HCT116 (cell line): ENCODE data around the gene LGI1. TPM values are rescaled to one million over a fixed set of nuclear protein-coding genes. Genes with fewer than 3 reads are reported as not detected.

ENCODE experiments used
- ATAC-seq: fragments of 200-7000 bp; cut with Tn5 transposase; 2 replicates; pipeline ENCODE4 v1.9.1; 2020; ENCODE audit warnings: mild to moderate bottlenecking, moderate library complexity
- BruUV-seq: library from RNA; stranded (reverse); fragments of 400-500 nt; replicated peaks from 2 replicates; lab custom pipeline; 2021; lab: Mats Ljungman, UMichigan
- CTCF ChIA-PET: fragments of 300-600 bp; sonication (Branson Sonifier 250); formaldehyde crosslinking; loops from one replicate; lab custom pipeline; 2021; ENCODE audit warnings: antibody characterized with exemption; lab: Charles Lee
- POLR2A ChIA-PET: fragments of 300-600, 350-600 bp; sonication (Branson Sonifier 250); formaldehyde crosslinking; loops from one replicate; lab custom pipeline; 2021; ENCODE audit warnings: antibody characterized with exemption; lab: Charles Lee
- RAD21 ChIA-PET, 2 experiments: fragments of 300-600 bp; sonication (Branson Sonifier 250); formaldehyde crosslinking; loops; one replicate each; lab custom pipeline; 2023; ENCODE audit warnings: low total read pairs in 2 of 2; ENCODE audit not compliant: uncharacterized antibody in 2 of 2, unreplicated experiment in 2 of 2, low non-redundant PET in 1 of 2; lab: Charles Lee
- DNase-seq: peaks from one replicate; pipeline ENCODE4 v3.0.0-alpha.2; 2010; ENCODE audit warnings: low read depth, low spot score
- H2AFZ ChIP-seq: fragments of 200-600 bp; shearing (Covaris generic), sonication (generic); 2 replicates; pipeline ENCODE4 v1.6.1; 2017; ENCODE audit warnings: low read depth, mixed run types, mixed read lengths, antibody characterized with exemption, low read length; ENCODE audit not compliant: poor library complexity, severe bottlenecking
- H3K27ac ChIP-seq: 2 replicates; pipeline ENCODE4 v1.5.1; 2012; ENCODE audit warnings: low read depth, low read length
- H3K27me3 ChIP-seq: fragments of 200-600 bp; sonication (generic); 2 replicates; pipeline ENCODE4 v1.6.1; 2016; ENCODE audit warnings: mixed run types, low read length, mixed read lengths; ENCODE audit not compliant: insufficient read depth
- H3K36me3 ChIP-seq, 2 experiments: fragments of 200-500 bp in 1 of 2; fragments of 200-600 bp in 1 of 2; sonication (Bioruptor generic) in 1 of 2; sonication (generic) in 1 of 2; 2 replicates each; pipeline versions ENCODE4 v1.5.1 to v1.6.1; 2014 to 2016; ENCODE audit warnings: low read length in 2 of 2, inconsistent platforms in 1 of 2, mixed read lengths in 1 of 2, mixed run types in 1 of 2; ENCODE audit not compliant: insufficient read depth in 2 of 2, control insufficient read depth in 1 of 2
- H3K4me1 ChIP-seq, 2 experiments: fragments of 200-600 bp in 1 of 2; sonication (generic) in 1 of 2; 2 replicates each; pipeline versions ENCODE4 v1.5.1 to v1.6.1; 2012 to 2017; ENCODE audit warnings: low read length in 2 of 2, inconsistent platforms in 1 of 2, mild to moderate bottlenecking in 1 of 2, mixed read lengths in 1 of 2, mixed run types in 1 of 2, moderate library complexity in 1 of 2; ENCODE audit not compliant: insufficient read depth in 2 of 2, control insufficient read depth in 1 of 2
- H3K4me2 ChIP-seq: fragments of 200-600 bp; sonication (generic); 2 replicates; pipeline ENCODE4 v1.6.1; 2017; ENCODE audit warnings: mixed run types, low read length, mixed read lengths
- H3K4me3 ChIP-seq, 2 experiments: fragments of 200-600 bp in 1 of 2; sonication (generic) in 1 of 2; replicated peaks in 1 of 2; 2 replicates each; pipeline ENCODE4 v1.5.1; 2011 to 2016; ENCODE audit warnings: low read length in 2 of 2, control low read depth in 1 of 2, low read depth in 1 of 2, mild to moderate bottlenecking in 1 of 2, mixed read lengths in 1 of 2, mixed run types in 1 of 2
- H3K79me2 ChIP-seq: fragments of 200-600 bp; sonication (generic); 2 replicates; pipeline ENCODE4 v1.6.1; 2017; ENCODE audit warnings: mild to moderate bottlenecking, mixed run types, low read length, moderate library complexity, mixed read lengths; ENCODE audit not compliant: insufficient read depth
- H3K9ac ChIP-seq: fragments of 200-600 bp; sonication (generic); 2 replicates; pipeline ENCODE4 v1.6.1; 2016; ENCODE audit warnings: low read length, mixed read lengths
- H3K9me2 ChIP-seq: fragments of 200-600 bp; sonication (generic), shearing (Covaris generic); 2 replicates; pipeline ENCODE4 v1.6.1; 2017; ENCODE audit warnings: mixed run types, mild to moderate bottlenecking, moderate library complexity; ENCODE audit not compliant: insufficient read depth
- H3K9me3 ChIP-seq, 2 experiments: fragments of 200-500 bp in 1 of 2; fragments of 200-600 bp in 1 of 2; sonication (Bioruptor generic) in 1 of 2; sonication (generic) in 1 of 2; 2 replicates each; pipeline ENCODE4 v1.6.1; 2014 to 2017; ENCODE audit warnings: low read length in 2 of 2, mixed read lengths in 2 of 2, inconsistent platforms in 1 of 2, low read depth in 1 of 2, mild to moderate bottlenecking in 1 of 2, mixed run types in 1 of 2, moderate library complexity in 1 of 2; ENCODE audit not compliant: control insufficient read depth in 1 of 2, insufficient read depth in 1 of 2
- H4K20me1 ChIP-seq: fragments of 200-600 bp; sonication (generic), shearing (Covaris generic); 2 replicates; pipeline ENCODE4 v1.6.1; 2017; ENCODE audit warnings: mixed run types, mild to moderate bottlenecking, moderate library complexity; ENCODE audit not compliant: insufficient read depth
- CBX3 ChIP-seq: IDR thresholded peaks from 2 replicates; pipeline ENCODE4 v1.6.1; 2012; ENCODE audit warnings: low read depth
- CEBPB ChIP-seq: IDR thresholded peaks from 2 replicates; pipeline ENCODE4 v1.6.1; 2012; ENCODE audit warnings: low read depth
- CTCF ChIP-seq, 3 experiments: fragments of 200-600 bp in 1 of 3; sonication (generic) in 1 of 3; IDR thresholded peaks in 2 of 3; conservative IDR thresholded peaks in 1 of 3; 2 replicates each; pipeline ENCODE4 v1.5.1; 2012 to 2017; ENCODE audit warnings: low read depth in 2 of 3, low read length in 2 of 3, antibody characterized with exemption in 1 of 3, borderline replicate concordance in 1 of 3, control low read depth in 1 of 3, mild to moderate bottlenecking in 1 of 3, mixed read lengths in 1 of 3, mixed run types in 1 of 3, moderate library complexity in 1 of 3; ENCODE audit not compliant: insufficient read depth in 1 of 3
- EGR1 ChIP-seq: IDR thresholded peaks from 2 replicates; pipeline ENCODE4 v1.6.1; 2012; ENCODE audit warnings: low read depth
- ELF1 ChIP-seq: IDR thresholded peaks from 2 replicates; pipeline ENCODE4 v1.6.1; 2012; ENCODE audit warnings: low read depth, borderline replicate concordance
- EZH2 ChIP-seq: fragments of 200-600 bp; sonication (generic); IDR thresholded peaks from 2 replicates; pipeline ENCODE4 v1.6.1; 2017; ENCODE audit warnings: antibody characterized with exemption, mixed run types
- EZH2phosphoT487 ChIP-seq: fragments of 200-600 bp; IDR thresholded peaks from 2 replicates; pipeline ENCODE4 v1.6.1; 2018; ENCODE audit warnings: antibody characterized with exemption, borderline replicate concordance
- FOSL1 ChIP-seq: IDR thresholded peaks from 2 replicates; pipeline ENCODE4 v1.6.1; 2012; ENCODE audit warnings: low read depth
- JUND ChIP-seq: IDR thresholded peaks from 2 replicates; pipeline ENCODE4 v1.6.1; 2012
- MAX ChIP-seq: IDR thresholded peaks from 2 replicates; pipeline ENCODE4 v1.6.1; 2012
- POLR2A ChIP-seq: IDR thresholded peaks from 2 replicates; pipeline ENCODE4 v1.7.0; 2011; ENCODE audit warnings: borderline replicate concordance; ENCODE audit not compliant: insufficient read depth, insufficient read length; ENCODE audit errors: extremely low read depth
- POLR2AphosphoS5 ChIP-seq: IDR thresholded peaks from 2 replicates; pipeline ENCODE4 v1.6.1; 2011; ENCODE audit warnings: mild to moderate bottlenecking, low read depth, low read length, moderate library complexity
- RAD21 ChIP-seq: IDR thresholded peaks from 2 replicates; pipeline ENCODE4 v1.6.1; 2012; ENCODE audit warnings: low read depth, mild to moderate bottlenecking
- SIN3A ChIP-seq: IDR thresholded peaks from 2 replicates; pipeline ENCODE4 v1.6.1; 2012; ENCODE audit warnings: low read depth
- SRF ChIP-seq: IDR thresholded peaks from 2 replicates; pipeline ENCODE4 v1.6.1; 2012; ENCODE audit warnings: low read depth
- TCF7L2 ChIP-seq: IDR thresholded peaks from 2 replicates; pipeline ENCODE4 v1.7.0; 2011; ENCODE audit warnings: borderline replicate concordance, inconsistent platforms; ENCODE audit not compliant: insufficient read depth, insufficient read length; ENCODE audit errors: extremely low read depth
- YY1 ChIP-seq: IDR thresholded peaks from 2 replicates; pipeline ENCODE4 v1.6.1; 2011; ENCODE audit warnings: low read length, low read depth, moderate library complexity, mild to moderate bottlenecking; ENCODE audit not compliant: insufficient replicate concordance; ENCODE audit errors: extremely low read depth
- ZBTB33 ChIP-seq: IDR thresholded peaks from 2 replicates; pipeline ENCODE4 v1.6.1; 2011; ENCODE audit warnings: mild to moderate bottlenecking, low read length, moderate library complexity; ENCODE audit not compliant: insufficient replicate concordance; ENCODE audit errors: extremely low read depth
- ZNF274 ChIP-seq: fragments of 200-500 bp; sonication (Bioruptor generic); IDR thresholded peaks from 2 replicates; pipeline ENCODE4 v1.6.1; 2014; ENCODE audit warnings: mild to moderate bottlenecking, low read depth, low read length, inconsistent platforms
- intact Hi-C: fragments of 100-400 bp; cut with micrococcal nuclease; formaldehyde crosslinking; loops from 2 replicates; pipeline ENCODE4 v1.10.0; 2022
- total RNA-seq: library from RNA; stranded (reverse); gene quantifications from one replicate; pipeline ENCODE4 v1.2.1, GENCODE V29; 2021; ENCODE audit not compliant: unreplicated experiment
- TF ChIP-seq, protein P1 (sequence below): IDR thresholded peaks from 2 replicates; pipeline ENCODE4 v1.6.1; 2012

The LGI1 gene
- total RNA-seq, 1 experiment from 2014 or later: not detected

- CTCF ChIA-PET: no interaction called here
- H3K27me3 ChIP-seq: no peaks in the 10 kb centered on the region
These were observed 1.2 kb downstream of the LGI1 start for GRCh38 chr10:93758891-93759410.

More at GRCh38 chr10:93758891-93759410, 1.2 kb downstream of the LGI1 start:
- Histone ChIP-seq H4K20me1 (no peaks in the 10 kb centered on the region), H3K9me2 (no peaks in the 10 kb centered on the region), H3K9me3 (no peaks in the 10 kb centered on the region), H3K79me2 (no peaks in the 10 kb centered on the region), H3K4me2 (no peak overlapping the region), H3K27ac (no peak overlapping the region), H2AFZ (no peak overlapping the region), H3K9ac (no peak overlapping the region), H3K4me3 (no peak overlapping the region), H3K4me1 (no peaks in the 10 kb centered on the region), H3K36me3 (no peaks in the 10 kb centered on the region)
- ATAC-seq (no peak), DNase-seq (no peak)
- no peak for TF ChIP-seq YY1
- no peak for TF ChIP-seq ZBTB33
- no peak for TF ChIP-seq SIN3A
- TF ChIP-seq, protein P1, sequence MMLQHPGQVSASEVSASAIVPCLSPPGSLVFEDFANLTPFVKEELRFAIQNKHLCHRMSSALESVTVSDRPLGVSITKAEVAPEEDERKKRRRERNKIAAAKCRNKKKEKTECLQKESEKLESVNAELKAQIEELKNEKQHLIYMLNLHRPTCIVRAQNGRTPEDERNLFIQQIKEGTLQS: no peak
- no peak for TF ChIP-seq EZH2phosphoT487
- no peak for TF ChIP-seq SRF
- TF ChIP-seq ELF1: no peak
- TF ChIP-seq FOSL1: no peak
- TF ChIP-seq EZH2: no peak
- TF ChIP-seq RAD21: no peak
- TF ChIP-seq CBX3: no peak
- no peak for TF ChIP-seq POLR2A
- no peak for TF ChIP-seq CTCF (IDR thresholded peaks at IDR 0.05 in 2 of 3, conservative IDR thresholded peaks at IDR 0.05 in 1 of 3; ENCODE audit: borderline replicate concordance in 1 of 3, insufficient read depth in 1 of 3, low read depth in 2 of 3, low read length in 2 of 3)
- TF ChIP-seq ZNF274: no peak
- TF ChIP-seq JUND: no peak
- TF ChIP-seq MAX: no peak
- no peak for TF ChIP-seq EGR1
- no peak for TF ChIP-seq CEBPB
- no peak for TF ChIP-seq TCF7L2
- no peak for TF ChIP-seq POLR2AphosphoS5
- ChIA-PET RAD21 (no interaction called here), POLR2A (no interaction called here)
- intact Hi-C loops: no loop called here
- no TSS peak for BruUV-seq
